Right atrium auricular region (tissue), 2 donors: ENCODE results near the gene BRSK2. TPM values are rescaled to one million over a fixed set of nuclear protein-coding genes. Genes with fewer than 3 reads are reported as not detected.
A peak's percentile ranks its signal among the peaks of the same experiment; 100 is the strongest.
"Not testable (repeated sequence)": the region's sequence is repeated elsewhere in the genome, so short reads cannot be mapped to it uniquely, and the experiment has no call there.

ENCODE experiments used
- DNase-seq: peaks from one replicate; pipeline ENCODE4 v3.0.0-alpha.2; 2019; ENCODE audit warnings: low spot score
- H3K27ac ChIP-seq, 2 donors: fragments of 200-600 bp; sonication (generic); 1 replicate in 1 of 2; 2 replicates in 1 of 2; pipeline ENCODE4 v1.5.1; 2016 to 2019
- H3K27me3 ChIP-seq, 2 donors: fragments of 200-600 bp; sonication (generic); one replicate each; pipeline versions ENCODE4 v1.5.1 to v1.6.0; 2017 to 2019
- H3K36me3 ChIP-seq: fragments of 200-600 bp; sonication (generic); one replicate; pipeline ENCODE4 v1.5.1; 2016
- H3K4me1 ChIP-seq, 2 donors: fragments of 200-600 bp; sonication (generic); one replicate each; pipeline versions ENCODE4 v1.5.1 to v1.6.0; 2017 to 2019
- H3K4me3 ChIP-seq, 2 donors: fragments of 200-600 bp; sonication (generic); 1 replicate in 1 of 2; 2 replicates in 1 of 2; pipeline ENCODE4 v1.5.1; 2017 to 2019; ENCODE audit warnings: mild to moderate bottlenecking in 1 of 2, moderate library complexity in 1 of 2
- H3K9me3 ChIP-seq, 2 donors: fragments of 200-600 bp; sonication (generic); one replicate each; pipeline ENCODE4 v1.5.1; 2019
- CTCF ChIP-seq, 2 donors: fragments of 200-600 bp; sonication (generic); IDR thresholded peaks; one replicate each; pipeline ENCODE4 v1.5.1; 2019; ENCODE audit warnings: antibody characterized with exemption in 2 of 2
- total RNA-seq, 2 donors: library from RNA; depleted of rRNA; stranded (reverse); fragments of >200 nt; gene quantifications; one replicate each; pipeline ENCODE4 v1.1.0, GENCODE V29; 2016

BRSK2 gene
- total RNA-seq, result under 1 TPM; 0.19 to 0.51 TPM

GRCh38 chr11:1389932-1390568 is at the start of gene BRSK2:
TSS of gene BRSK2 (plus strand) at chr11:1389934. CDS start at chr11:1390285, 351 bp downstream.
- H3K27me3 ChIP-seq, result peaks cover 7 to 8% of the 10 kb centered on the region in 2 donors
- peaks cover 0 to 13% of the 10 kb centered on the region in 2 donors for H3K4me1 ChIP-seq
- peak within 1 kb of the TSS; percentile 52 to 60 for H3K27ac ChIP-seq
- no peak for DNase-seq
- H3K4me3 ChIP-seq, result peak within 1 kb of the TSS; percentile 39 to 54
- H3K36me3 ChIP-seq, result no peaks in the 10 kb centered on the region
- no peak for TF ChIP-seq CTCF (IDR thresholded peaks at IDR 0.05)
- no peaks in the 10 kb centered on the region for H3K9me3 ChIP-seq

- Histone ChIP-seq H3K9me3 (no peaks in the 10 kb centered on the region), H3K27me3 (no peaks in the 10 kb centered on the region), H3K27ac (no peak overlapping the region), H3K4me1 (peaks cover 0 to 26% of the 10 kb centered on the region in 2 donors), H3K36me3 (no peaks in the 10 kb centered on the region), H3K4me3 (no peak overlapping the region)
- no peak for TF ChIP-seq CTCF (IDR thresholded peaks at IDR 0.05)
- DNase-seq, result peak; percentile 54
Measured at GRCh38 chr11:1340111-1340510, 49.6 kb upstream of the BRSK2 start.

- H3K4me3 ChIP-seq, H3K9me3 ChIP-seq, H3K27ac ChIP-seq, H3K36me3 ChIP-seq, H3K27me3 ChIP-seq, DNase-seq: not testable (repeated sequence)
- peaks cover 0 to 15% of the 10 kb centered on the region in 2 donors for H3K4me1 ChIP-seq
Measured at GRCh38 chr11:1341226-1341625, 48.5 kb upstream of the BRSK2 start.

GRCh38 chr11:1341928-1342524 is 47.7 kb upstream of the BRSK2 start:
- H3K9me3 ChIP-seq, result no peaks in the 10 kb centered on the region
- no peak overlapping the region for H3K4me3 ChIP-seq
- H3K36me3 ChIP-seq, result no peaks in the 10 kb centered on the region
- no peaks in the 10 kb centered on the region for H3K27me3 ChIP-seq
- peak overlapping the region in 1 of 2 donors; percentile 40 for H3K27ac ChIP-seq
- DNase-seq, result no peak
- no peak for TF ChIP-seq CTCF (IDR thresholded peaks at IDR 0.05)
- peaks cover 0 to 10% of the 10 kb centered on the region in 2 donors for H3K4me1 ChIP-seq

GRCh38 chr11:1342946-1343345 is 46.8 kb upstream of the BRSK2 start:
- no peak for DNase-seq
- Histone ChIP-seq H3K4me1 (peaks cover 0 to 5% of the 10 kb centered on the region in 2 donors), H3K27ac (no peak overlapping the region), H3K9me3 (no peaks in the 10 kb centered on the region), H3K27me3 (no peaks in the 10 kb centered on the region), H3K4me3 (no peak overlapping the region), H3K36me3 (no peaks in the 10 kb centered on the region)
- no peak for TF ChIP-seq CTCF (IDR thresholded peaks at IDR 0.05)

- no peak for DNase-seq
- H3K9me3 ChIP-seq, result no peaks in the 10 kb centered on the region
- TF ChIP-seq CTCF (IDR thresholded peaks at IDR 0.05), result no peak
- H3K27me3 ChIP-seq, result no peaks in the 10 kb centered on the region
- H3K27ac ChIP-seq, result no peak overlapping the region
- no peaks in the 10 kb centered on the region for H3K36me3 ChIP-seq
- peaks cover 0 to 5% of the 10 kb centered on the region in 2 donors for H3K4me1 ChIP-seq
- H3K4me3 ChIP-seq, result no peak overlapping the region
Measured at GRCh38 chr11:1343391-1344055, 46.2 kb upstream of the BRSK2 start.
